Measurements from ENCODE around the gene RPS23. TPM values are rescaled to one million over a fixed set of nuclear protein-coding genes. Genes with fewer than 3 reads are reported as not detected.

RPS23 gene
- total and polyA plus RNA-seq, 2 of the 8 experiments (the other 6 are each of a cell fraction or from before 2014, with no cell fraction given), result 2,559 to 4,867 TPM

GRCh38 chr5:82298668-82299067, 20.5 kb upstream of the RPS23 start:
- Histone ChIP-seq H3K56ac (replicated peaks; ENCODE audit: insufficient read length, low read depth, low read length) (no peak overlapping the region), H2AK5ac (ENCODE audit: low read depth, low read length) (no peak overlapping the region), H3K27ac (ENCODE audit: low read depth, low read length) (no peak overlapping the region), H2BK20ac (ENCODE audit: low read length) (no peak overlapping the region), H3K14ac (ENCODE audit: insufficient read length) (no peak overlapping the region), H3K4me2 (ENCODE audit: insufficient read depth in 1 of 2, low read depth in 2 of 2, low read length in 2 of 2) (no peak overlapping the region), H3K79me2 (ENCODE audit: control insufficient read depth in 1 of 2, insufficient read depth in 2 of 2, low read length in 2 of 2) (no peaks in the 10 kb centered on the region), H3K27me3 (replicated peaks in 1 of 4; ENCODE audit: control insufficient read depth in 3 of 4, extremely low read depth in 1 of 4, insufficient read depth in 3 of 4, low read length in 3 of 4) (no peaks in the 10 kb centered on the region), H3K23ac (ENCODE audit: insufficient read length) (no peak overlapping the region), H3K79me1 (ENCODE audit: low read depth, low read length) (no peaks in the 10 kb centered on the region), H2BK15ac (ENCODE audit: low read length) (no peak overlapping the region), H3K23me2 (ENCODE audit: low read depth, low read length) (0 out of 2 replicates have a peak, but pooled peaks cover under 1% of the 10 kb centered on the region), H2BK120ac (replicated peaks; ENCODE audit: low read depth, low read length) (no peak overlapping the region), H4K8ac (ENCODE audit: extremely low read depth, insufficient read depth, low read length) (no peak overlapping the region), H3K9ac (replicated peaks in 1 of 4; ENCODE audit: extremely low read depth in 1 of 4, low read depth in 3 of 4, low read length in 3 of 4) (no peak overlapping the region), H4K20me1 (replicated peaks in 1 of 2; ENCODE audit: control insufficient read depth in 1 of 2, insufficient read depth in 2 of 2, low read length in 2 of 2) (no peaks in the 10 kb centered on the region), H3K18ac (ENCODE audit: extremely low read depth, low read length) (no peak overlapping the region), H3K4me1 (replicated peaks in 1 of 4; ENCODE audit: control insufficient read depth in 3 of 4, insufficient read depth in 4 of 4, low read length in 3 of 4) (peaks cover 0 to 5% (median 2%) of the 10 kb centered on the region in 4 experiments; a peak in 3 of 7 replicates), H3K36me3 (ENCODE audit: control insufficient read depth in 2 of 4, insufficient read depth in 4 of 4, low read length in 3 of 4) (no peaks in the 10 kb centered on the region), H2BK5ac (ENCODE audit: low read depth, low read length) (no peak overlapping the region), H4K91ac (replicated peaks; ENCODE audit: insufficient read length, low read length) (no peak overlapping the region), H3K4ac (replicated peaks; ENCODE audit: insufficient read length, low read depth, low read length) (no peak overlapping the region), H4K5ac (ENCODE audit: insufficient read length, low read depth, low read length) (no peak overlapping the region), H2BK12ac (ENCODE audit: low read depth, low read length) (no peak overlapping the region), H2AFZ (ENCODE audit: low read length) (no peak overlapping the region), H3K9me3 (ENCODE audit: insufficient read depth in 2 of 2, low read depth in 1 of 2, low read length in 1 of 2) (no peaks in the 10 kb centered on the region), H3K4me3 (ENCODE audit: extremely low read depth in 1 of 4, insufficient read depth in 2 of 4, low read depth in 3 of 4, low read length in 4 of 4) (no peak overlapping the region)
- FAIRE-seq (no peak), DNase-seq (ENCODE audit: low read depth in 1 of 2, low spot score in 2 of 2) (no peak)
- ChIA-PET CTCF (ENCODE audit: partially characterized antibody) (interaction anchor here (0.8 to 2.5 kb wide), 2 partner anchors 15 to 43 kb away, joined by 4 to 11 read pairs; no protein-coding TSS in a partner anchor), POLR2A (ENCODE audit: partially characterized antibody) (interaction anchor here (0.6 to 1.5 kb wide), 4 partner anchors 12 to 242 kb away, joined by 3 to 4 read pairs (median 4); no protein-coding TSS in a partner anchor)
- WGBS, 2 experiments (ENCODE audit: extremely low coverage in 1 of 2, insufficient coverage in 1 of 2, insufficient read length in 1 of 2, insufficient replicate concordance in 2 of 2, low coverage in 1 of 2, low lambda C conversion rate in 2 of 2, missing lambda C conversion rate in 1 of 2), result 73% methylated on average over 2 of the region's 2 CpGs; no CpG with 5 or more reads in 1 of the 2 experiments
- TF ChIP-seq KDM1A (IDR thresholded peaks at IDR 0.05; ENCODE audit: borderline replicate concordance, low read length), result no peak
- TF ChIP-seq SIN3A (conservative IDR thresholded peaks at IDR 0.05 in 1 of 2, IDR thresholded peaks at IDR 0.05 in 1 of 2; ENCODE audit: low read depth in 1 of 2, low read length in 2 of 2), result no peak
- no peak for TF ChIP-seq SP1 (IDR thresholded peaks at IDR 0.05; ENCODE audit: low read depth, low read length)
- TF ChIP-seq GTF2F1 (IDR thresholded peaks at IDR 0.05; ENCODE audit: borderline replicate concordance, low read depth, low read length), result no peak
- TF ChIP-seq ATF2 (IDR thresholded peaks at IDR 0.05; ENCODE audit: low read length), result no peak
- no peak for TF ChIP-seq BACH1 (IDR thresholded peaks at IDR 0.05; ENCODE audit: low read length)
- TF ChIP-seq RAD21 (IDR thresholded peaks at IDR 0.05 in 1 of 2, conservative IDR thresholded peaks at IDR 0.05 in 1 of 2; ENCODE audit: low read depth in 2 of 2, low read length in 2 of 2), result no peak
- no peak for TF ChIP-seq E2F6 (IDR thresholded peaks at IDR 0.05)
- no peak for TF ChIP-seq HDAC6 (IDR thresholded peaks at IDR 0.05; ENCODE audit: low read depth, low read length)
- TF ChIP-seq EP300 (IDR thresholded peaks at IDR 0.05; ENCODE audit: borderline replicate concordance in 1 of 2, low read depth in 2 of 2, low read length in 2 of 2), result no peak
- no peak for TF ChIP-seq YY1 (IDR thresholded peaks at IDR 0.05; ENCODE audit: low read depth, low read length)
